Vagina (tissue), 2 donors: ENCODE measurements around the gene SLC12A7. TPM values are rescaled to one million over a fixed set of nuclear protein-coding genes. Genes with fewer than 3 reads are reported as not detected.

Source experiments
- DNase-seq, 2 donors: peaks; one replicate each; pipeline ENCODE4 v3.0.0-alpha.2; 2017; ENCODE audit errors: extremely low spot score in 2 of 2
- H3K27ac ChIP-seq: fragments of 200-600 bp; sonication (generic); one replicate; pipeline ENCODE4 v1.5.1; 2019
- H3K27me3 ChIP-seq: fragments of 200-600 bp; sonication (generic); one replicate; pipeline ENCODE4 v1.5.1; 2019
- H3K36me3 ChIP-seq, 2 donors: fragments of 200-600 bp; sonication (generic); one replicate each; pipeline ENCODE4 v1.5.1; 2017 to 2019
- H3K4me1 ChIP-seq: fragments of 200-600 bp; sonication (generic); one replicate; pipeline ENCODE4 v1.5.1; 2019
- H3K4me3 ChIP-seq, 2 donors: fragments of 200-600 bp; sonication (generic); 1 replicate in 1 of 2; 2 replicates in 1 of 2; pipeline ENCODE4 v1.5.1; 2016 to 2019
- H3K9me3 ChIP-seq: fragments of 200-600 bp; sonication (generic); one replicate; pipeline ENCODE4 v1.5.1; 2019
- POLR2A ChIP-seq, 2 donors: fragments of 450-650 bp; IDR thresholded peaks; one replicate each; pipeline ENCODE4 v1.6.1; 2017; ENCODE audit warnings: antibody characterized with exemption in 2 of 2, mild to moderate bottlenecking in 2 of 2, moderate library complexity in 2 of 2
- POLR2AphosphoS5 ChIP-seq, 2 donors: sonication (generic); formaldehyde crosslinking; IDR thresholded peaks; one replicate each; pipeline ENCODE4 v1.9.0; 2017; ENCODE audit warnings: antibody characterized with exemption in 2 of 2, mild to moderate bottlenecking in 2 of 2, low read depth in 1 of 2; ENCODE audit not compliant: insufficient read depth in 1 of 2
- intact Hi-C: fragments of 100-400 bp; cut with DNase I; formaldehyde crosslinking; loops from one replicate; pipeline ENCODE4 v1.15.1; 2023
- total RNA-seq: library from RNA; depleted of rRNA; stranded (reverse); fragments of >200 nt; gene quantifications from one replicate; pipeline ENCODE4 v1.2.3, GENCODE V29; 2016
- TF ChIP-seq, protein P1 (sequence below), 3 experiments: fragments of 450-650 bp in 2 of 3; fragments of 200-600 bp in 1 of 3; sonication (generic) in 1 of 3; IDR thresholded peaks; one replicate each; pipeline ENCODE4 v1.5.1; 2017 to 2019; ENCODE audit warnings: antibody characterized with exemption in 3 of 3, mild to moderate bottlenecking in 2 of 3, moderate library complexity in 2 of 3

Gene SLC12A7
- total RNA-seq, 1 donor from 2014 or later = 21.6 TPM

DNA sequence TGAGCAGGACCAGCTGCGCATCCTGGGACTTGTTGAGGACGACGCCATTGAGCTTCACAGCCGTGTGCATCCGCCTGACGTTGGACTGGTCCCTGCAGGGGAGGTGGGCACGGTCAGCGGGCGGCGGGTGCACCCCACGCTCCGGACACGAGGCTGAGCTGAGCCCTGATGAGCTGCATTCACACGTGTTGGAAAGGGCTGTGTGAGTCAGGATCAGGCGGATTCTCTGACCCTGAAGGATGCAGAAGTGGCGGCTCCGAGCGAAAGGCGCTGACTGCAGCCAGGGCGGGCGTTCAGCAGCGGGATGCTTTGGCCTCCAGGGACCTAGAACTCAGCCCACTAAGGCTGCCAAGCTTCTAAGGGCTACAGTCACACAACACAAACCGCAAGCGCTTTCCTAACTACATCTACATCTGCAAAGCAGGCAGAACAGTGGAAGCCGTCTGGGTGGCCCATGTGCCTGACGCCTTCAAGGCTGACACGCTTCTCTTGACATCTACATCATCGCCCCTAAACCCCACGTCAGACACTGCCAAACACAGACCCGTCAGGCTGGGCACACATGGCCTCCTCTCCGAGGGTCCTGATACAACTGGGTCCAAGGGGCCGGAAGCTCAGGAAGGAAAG is 58.4 kb downstream of the SLC12A7 start:
- Histone ChIP-seq H3K27ac (no peak overlapping the region), H3K27me3 (no peaks in the 10 kb centered on the region), H3K4me1 (no peaks in the 10 kb centered on the region), H3K4me3 (no peak overlapping the region), H3K9me3 (no peaks in the 10 kb centered on the region), H3K36me3 (no peaks in the 10 kb centered on the region)
- TF ChIP-seq POLR2A (IDR thresholded peaks at IDR 0.05) (no peak), POLR2AphosphoS5 (IDR thresholded peaks at IDR 0.05; ENCODE audit: insufficient read depth in 1 of 2, low read depth in 1 of 2) (no peak)
- TF ChIP-seq, protein P1, sequence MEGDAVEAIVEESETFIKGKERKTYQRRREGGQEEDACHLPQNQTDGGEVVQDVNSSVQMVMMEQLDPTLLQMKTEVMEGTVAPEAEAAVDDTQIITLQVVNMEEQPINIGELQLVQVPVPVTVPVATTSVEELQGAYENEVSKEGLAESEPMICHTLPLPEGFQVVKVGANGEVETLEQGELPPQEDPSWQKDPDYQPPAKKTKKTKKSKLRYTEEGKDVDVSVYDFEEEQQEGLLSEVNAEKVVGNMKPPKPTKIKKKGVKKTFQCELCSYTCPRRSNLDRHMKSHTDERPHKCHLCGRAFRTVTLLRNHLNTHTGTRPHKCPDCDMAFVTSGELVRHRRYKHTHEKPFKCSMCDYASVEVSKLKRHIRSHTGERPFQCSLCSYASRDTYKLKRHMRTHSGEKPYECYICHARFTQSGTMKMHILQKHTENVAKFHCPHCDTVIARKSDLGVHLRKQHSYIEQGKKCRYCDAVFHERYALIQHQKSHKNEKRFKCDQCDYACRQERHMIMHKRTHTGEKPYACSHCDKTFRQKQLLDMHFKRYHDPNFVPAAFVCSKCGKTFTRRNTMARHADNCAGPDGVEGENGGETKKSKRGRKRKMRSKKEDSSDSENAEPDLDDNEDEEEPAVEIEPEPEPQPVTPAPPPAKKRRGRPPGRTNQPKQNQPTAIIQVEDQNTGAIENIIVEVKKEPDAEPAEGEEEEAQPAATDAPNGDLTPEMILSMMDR (IDR thresholded peaks at IDR 0.05) = no peak
- DNase-seq = no peak
- intact Hi-C loops = no loop called here

DNA sequence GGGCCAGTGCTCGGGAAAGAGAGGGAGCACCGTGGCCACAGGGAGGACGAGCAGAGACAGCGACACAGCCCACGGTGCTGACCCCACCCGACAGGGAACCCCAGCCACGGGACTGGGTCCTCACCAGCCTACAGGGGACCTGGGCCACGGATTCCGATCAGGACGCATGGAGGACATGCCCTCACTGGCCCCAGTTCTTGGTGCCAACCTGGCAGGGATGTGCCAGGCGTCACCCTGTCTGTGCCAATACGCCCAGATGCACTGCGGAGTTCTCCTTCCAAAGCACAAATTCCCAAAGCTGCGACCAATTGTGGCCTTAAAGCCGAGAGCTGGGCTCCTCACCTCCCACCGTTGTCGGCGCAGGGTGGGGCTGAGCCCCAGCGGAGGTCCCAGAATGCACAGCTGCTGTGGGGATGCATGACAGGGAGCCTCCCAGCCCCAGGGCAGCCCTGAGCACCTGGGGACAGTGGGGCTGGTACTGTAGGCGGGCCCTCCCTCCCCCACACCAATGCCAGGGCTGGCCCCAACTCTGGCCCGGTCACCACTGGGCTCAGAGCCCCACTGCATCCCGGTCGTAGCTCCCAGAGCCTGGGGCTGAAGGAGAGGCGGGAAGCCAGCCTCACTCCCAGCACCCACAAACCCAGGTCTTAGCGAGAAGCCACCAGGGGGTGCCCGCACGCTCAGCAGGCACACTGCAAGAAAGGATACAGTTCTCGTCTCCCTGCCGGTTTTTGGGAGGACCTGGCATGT is 59.0 kb downstream of the SLC12A7 start:
- Histone ChIP-seq H3K36me3 (no peaks in the 10 kb centered on the region), H3K4me1 (no peaks in the 10 kb centered on the region), H3K4me3 (no peak overlapping the region), H3K27ac (no peak overlapping the region), H3K27me3 (no peaks in the 10 kb centered on the region), H3K9me3 (no peaks in the 10 kb centered on the region)
- TF ChIP-seq POLR2AphosphoS5 (IDR thresholded peaks at IDR 0.05; ENCODE audit: insufficient read depth in 1 of 2, low read depth in 1 of 2) (no peak), POLR2A (IDR thresholded peaks at IDR 0.05) (no peak)
- TF ChIP-seq, protein P1 (IDR thresholded peaks at IDR 0.05) = no peak
- no peak for DNase-seq
- intact Hi-C loops = no loop called here

DNA sequence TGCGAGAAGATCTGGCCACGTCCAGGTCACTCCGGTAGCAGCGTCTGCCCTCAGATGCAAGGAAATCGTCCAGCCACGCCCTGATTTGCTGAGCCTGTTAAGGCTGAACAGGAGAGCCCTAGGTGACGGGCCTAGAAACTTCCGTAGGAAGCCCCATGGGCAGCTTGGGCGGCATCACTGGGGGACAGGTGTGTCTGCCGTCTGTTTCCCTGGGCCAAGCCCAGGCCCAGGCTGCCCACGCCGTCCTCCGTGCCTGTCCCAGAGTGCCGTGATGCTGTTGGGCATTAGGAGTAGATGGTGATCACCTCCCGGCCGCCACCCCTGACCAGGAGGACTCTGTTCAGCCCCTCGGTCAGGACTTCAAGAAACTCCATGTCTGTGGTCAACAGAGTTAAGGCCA is 59.8 kb downstream of the SLC12A7 start:
- Histone ChIP-seq H3K4me1 (no peaks in the 10 kb centered on the region), H3K27me3 (no peaks in the 10 kb centered on the region), H3K4me3 (no peak overlapping the region), H3K27ac (no peak overlapping the region), H3K36me3 (no peaks in the 10 kb centered on the region), H3K9me3 (no peaks in the 10 kb centered on the region)
- no peak for TF ChIP-seq POLR2A (IDR thresholded peaks at IDR 0.05)
- TF ChIP-seq, protein P1 (IDR thresholded peaks at IDR 0.05) = no peak
- no peak for TF ChIP-seq POLR2AphosphoS5 (IDR thresholded peaks at IDR 0.05; ENCODE audit: insufficient read depth in 1 of 2, low read depth in 1 of 2)
- no peak for DNase-seq
- intact Hi-C loops = no loop called here

DNA sequence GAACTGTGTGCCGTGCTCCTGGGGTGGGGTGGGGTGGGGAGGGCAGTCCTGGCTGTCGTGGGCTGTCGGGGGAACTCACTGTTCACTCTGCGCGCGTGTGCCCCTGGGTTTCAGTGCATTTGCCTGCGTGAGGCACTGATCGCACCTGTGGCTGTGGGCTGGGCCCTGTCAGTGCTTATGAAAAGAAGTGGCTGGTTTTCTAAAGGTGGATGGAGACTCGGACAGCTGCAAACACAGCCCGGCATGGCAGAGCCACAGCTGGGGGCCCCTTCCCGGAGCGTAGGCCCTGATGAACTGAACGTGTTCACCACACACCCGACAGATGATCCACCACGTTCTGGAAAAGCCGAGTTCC is 60.5 kb downstream of the SLC12A7 start:
- H3K27ac ChIP-seq = no peak overlapping the region
- no peaks in the 10 kb centered on the region for H3K27me3 ChIP-seq
- DNase-seq = no peak
- H3K4me1 ChIP-seq = no peaks in the 10 kb centered on the region
- TF ChIP-seq POLR2A (IDR thresholded peaks at IDR 0.05) = no peak
- TF ChIP-seq, protein P1 (IDR thresholded peaks at IDR 0.05) = no peak
- TF ChIP-seq POLR2AphosphoS5 (IDR thresholded peaks at IDR 0.05; ENCODE audit: insufficient read depth in 1 of 2, low read depth in 1 of 2) = no peak
- no peaks in the 10 kb centered on the region for H3K36me3 ChIP-seq
- H3K9me3 ChIP-seq = no peaks in the 10 kb centered on the region
- no peak overlapping the region for H3K4me3 ChIP-seq
- intact Hi-C loops = no loop called here
